ENCODE results near the gene ADAMTSL5.

Gene ADAMTSL5

DNA sequence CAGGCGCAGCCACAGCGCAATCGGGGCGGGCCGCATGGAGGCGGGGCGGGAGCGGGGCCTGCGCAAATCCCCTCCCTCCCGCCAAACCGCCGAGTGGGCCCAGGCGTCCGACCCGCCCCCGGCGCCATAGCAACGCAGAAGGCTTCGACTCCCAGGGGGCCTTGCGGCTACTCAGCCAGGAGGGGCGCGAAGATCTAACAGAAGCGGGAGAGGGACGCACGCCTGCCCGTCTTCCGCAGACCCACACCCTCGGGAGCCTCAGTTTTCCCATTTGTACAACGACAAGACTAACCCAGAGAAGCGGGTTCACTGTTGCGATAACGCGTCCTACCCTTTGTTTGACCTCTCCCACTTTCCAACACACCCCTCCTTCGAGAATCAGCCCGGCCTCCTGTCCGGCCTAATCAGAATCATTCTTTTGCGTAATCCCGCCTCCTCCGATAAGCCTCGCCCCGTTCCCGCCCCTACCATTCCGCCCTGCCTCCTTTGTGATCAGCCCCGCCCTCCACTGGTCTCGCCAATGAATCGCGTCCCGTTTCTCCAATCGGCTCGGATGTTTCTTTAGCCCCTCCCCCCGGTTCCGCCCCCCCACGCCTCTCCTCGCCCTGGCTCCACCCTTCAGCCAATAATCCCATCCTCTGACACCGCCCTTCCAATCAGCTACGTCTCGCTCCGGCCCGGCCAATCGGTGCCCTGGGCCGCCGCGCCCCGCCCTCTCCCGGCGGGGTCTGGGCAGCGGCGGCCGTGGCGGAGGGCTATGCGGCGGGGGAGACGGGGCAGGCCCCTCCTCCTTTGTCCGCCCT lies 22.3 kb downstream of the ADAMTSL5 start, which contains the start of gene PCSK4:
Gene PCSK4 (minus strand): TSS at position 40 of the 803 bp plus-strand sequence. CDS start 4 bp downstream, at position 36.
- peak; percentile 100 for DNase-seq (ENCODE audit: low read depth)
- H3K9me3 ChIP-seq (ENCODE audit: control insufficient read depth, low read length): no peaks in the 10 kb centered on the region
- H3K4me1 ChIP-seq (ENCODE audit: control insufficient read depth, insufficient read depth, low read length): peaks cover 19% of the 10 kb centered on the region
- peak within 1 kb of the TSS; percentile 88 for H3K4me3 ChIP-seq (ENCODE audit: low read length)
- H3K27me3 ChIP-seq (replicated peaks; ENCODE audit: control insufficient read depth, insufficient read depth, low read length): peaks cover 11% of the 10 kb centered on the region
- H3K36me3 ChIP-seq (ENCODE audit: control insufficient read depth, insufficient read depth, low read length, severe bottlenecking): no peaks in the 10 kb centered on the region
- H3K9ac ChIP-seq (ENCODE audit: low read length): peak within 1 kb of the TSS; percentile 75

- H3K36me3 ChIP-seq (ENCODE audit: control insufficient read depth, insufficient read depth, low read length, severe bottlenecking): no peaks in the 10 kb centered on the region
- H3K4me3 ChIP-seq (ENCODE audit: low read length): peak overlapping the region; percentile 88
- H3K4me1 ChIP-seq (ENCODE audit: control insufficient read depth, insufficient read depth, low read length): peaks cover 19% of the 10 kb centered on the region
- H3K9me3 ChIP-seq (ENCODE audit: control insufficient read depth, low read length): no peaks in the 10 kb centered on the region
- H3K27me3 ChIP-seq (replicated peaks; ENCODE audit: control insufficient read depth, insufficient read depth, low read length): peaks cover 6% of the 10 kb centered on the region
- DNase-seq (ENCODE audit: low read depth): no peak
- H3K9ac ChIP-seq (ENCODE audit: low read length): peak overlapping the region; percentile 71
Measured at GRCh38 chr19:1489463-1490310, 23.1 kb downstream of the ADAMTSL5 start.

DNA sequence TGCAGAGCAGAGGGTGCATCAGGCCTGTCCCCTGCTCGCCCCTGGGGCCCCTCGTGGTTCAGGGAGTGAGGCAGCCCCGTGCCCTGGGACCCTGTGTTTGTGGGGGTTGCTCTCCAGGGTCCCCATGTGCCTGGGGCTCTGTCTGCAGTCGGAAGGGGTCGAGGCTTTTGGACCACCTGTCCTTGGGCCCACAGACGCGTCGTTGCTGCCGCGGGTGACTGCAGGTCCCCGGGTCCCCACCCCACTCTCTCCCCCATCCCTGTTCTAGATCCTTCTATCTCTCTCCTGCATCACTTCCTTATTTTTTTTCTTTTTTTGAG lies 24.6 kb downstream of the ADAMTSL5 start:
- H3K9ac ChIP-seq (ENCODE audit: low read length): no peak overlapping the region
- no peak for DNase-seq (ENCODE audit: low read depth)
- H3K9me3 ChIP-seq (ENCODE audit: control insufficient read depth, low read length): no peaks in the 10 kb centered on the region
- no peak overlapping the region for H3K4me3 ChIP-seq (ENCODE audit: low read length)
- H3K27me3 ChIP-seq (replicated peaks; ENCODE audit: control insufficient read depth, insufficient read depth, low read length): peaks cover 6% of the 10 kb centered on the region
- no peaks in the 10 kb centered on the region for H3K36me3 ChIP-seq (ENCODE audit: control insufficient read depth, insufficient read depth, low read length, severe bottlenecking)
- peaks cover 10% of the 10 kb centered on the region for H3K4me1 ChIP-seq (ENCODE audit: control insufficient read depth, insufficient read depth, low read length)

DNA sequence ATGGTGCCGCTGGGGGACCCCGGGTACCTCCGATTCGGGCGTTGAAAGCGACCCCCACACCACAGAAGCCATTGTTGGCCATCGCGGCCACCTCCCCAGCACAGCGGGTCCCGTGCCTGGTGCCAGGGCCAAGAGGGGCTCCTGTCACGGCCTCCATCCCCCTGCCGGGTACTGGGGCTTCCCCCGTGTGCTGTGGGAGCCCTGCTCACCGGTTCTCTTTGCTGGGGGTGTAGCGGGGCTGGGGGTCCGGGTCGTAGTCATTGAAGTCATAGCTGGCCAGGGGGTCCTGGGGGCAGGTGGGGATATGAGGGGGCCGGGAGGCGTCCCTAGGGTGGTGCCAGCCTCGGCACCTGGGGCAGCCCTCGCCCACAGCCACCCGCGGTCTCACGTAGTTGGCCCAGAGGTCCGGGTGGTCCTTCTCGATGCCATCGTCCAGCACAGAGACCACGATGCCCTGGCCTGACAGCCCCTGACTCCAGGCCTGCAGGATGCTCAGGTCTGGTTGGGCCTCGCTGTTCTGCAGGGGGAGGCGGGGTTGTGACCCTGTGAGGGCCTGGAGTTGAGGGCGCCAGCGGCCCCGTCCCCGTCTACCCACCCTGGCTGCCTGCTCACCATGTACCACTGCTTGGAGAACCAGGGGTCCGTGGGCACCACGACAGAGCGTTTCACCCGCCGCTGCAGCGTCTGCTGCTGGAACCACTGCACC lies 25.1 kb downstream of the ADAMTSL5 start:
- DNase-seq (ENCODE audit: low read depth): no peak
- Histone ChIP-seq H3K9me3 (ENCODE audit: control insufficient read depth, low read length) (no peaks in the 10 kb centered on the region), H3K9ac (ENCODE audit: low read length) (no peak overlapping the region), H3K36me3 (ENCODE audit: control insufficient read depth, insufficient read depth, low read length, severe bottlenecking) (no peaks in the 10 kb centered on the region), H3K4me3 (ENCODE audit: low read length) (no peak overlapping the region), H3K4me1 (ENCODE audit: control insufficient read depth, insufficient read depth, low read length) (peaks cover 5% of the 10 kb centered on the region), H3K27me3 (replicated peaks; ENCODE audit: control insufficient read depth, insufficient read depth, low read length) (peaks cover 6% of the 10 kb centered on the region)

GRCh38 chr19:1486720-1487575 lies 25.9 kb downstream of the ADAMTSL5 start:
- peaks cover 5% of the 10 kb centered on the region for H3K4me1 ChIP-seq (ENCODE audit: control insufficient read depth, insufficient read depth, low read length)
- no peak overlapping the region for H3K4me3 ChIP-seq (ENCODE audit: low read length)
- H3K9ac ChIP-seq (ENCODE audit: low read length): no peak overlapping the region
- no peak for DNase-seq (ENCODE audit: low read depth)
- H3K36me3 ChIP-seq (ENCODE audit: control insufficient read depth, insufficient read depth, low read length, severe bottlenecking): no peaks in the 10 kb centered on the region
- H3K27me3 ChIP-seq (replicated peaks; ENCODE audit: control insufficient read depth, insufficient read depth, low read length): peaks cover 6% of the 10 kb centered on the region
- H3K9me3 ChIP-seq (ENCODE audit: control insufficient read depth, low read length): no peaks in the 10 kb centered on the region

- no peak for DNase-seq (ENCODE audit: low read depth)
- no peaks in the 10 kb centered on the region for H3K9me3 ChIP-seq (ENCODE audit: control insufficient read depth, low read length)
Measured at GRCh38 chr19:1483979-1484428, 28.8 kb downstream of the ADAMTSL5 start.

GRCh38 chr19:1483131-1483978 lies 29.5 kb downstream of the ADAMTSL5 start:
- Histone ChIP-seq H3K4me3 (ENCODE audit: low read length) (no peak overlapping the region), H3K27me3 (replicated peaks; ENCODE audit: control insufficient read depth, insufficient read depth, low read length) (no peaks in the 10 kb centered on the region), H3K9ac (ENCODE audit: low read length) (no peak overlapping the region), H3K36me3 (ENCODE audit: control insufficient read depth, insufficient read depth, low read length, severe bottlenecking) (no peaks in the 10 kb centered on the region), H3K4me1 (ENCODE audit: control insufficient read depth, insufficient read depth, low read length) (no peaks in the 10 kb centered on the region), H3K9me3 (ENCODE audit: control insufficient read depth, low read length) (no peaks in the 10 kb centered on the region)
- DNase-seq (ENCODE audit: low read depth): no peak

More at GRCh38 chr19:1483979-1484428, 28.8 kb downstream of the ADAMTSL5 start:
- Histone ChIP-seq H3K27me3 (replicated peaks; ENCODE audit: control insufficient read depth, insufficient read depth, low read length) (no peaks in the 10 kb centered on the region), H3K36me3 (ENCODE audit: control insufficient read depth, insufficient read depth, low read length, severe bottlenecking) (no peaks in the 10 kb centered on the region), H3K9ac (ENCODE audit: low read length) (no peak overlapping the region), H3K4me3 (ENCODE audit: low read length) (no peak overlapping the region), H3K4me1 (ENCODE audit: control insufficient read depth, insufficient read depth, low read length) (no peaks in the 10 kb centered on the region)

GRCh38 chr19:1482361-1483130 lies 30.3 kb downstream of the ADAMTSL5 start:
- H3K36me3 ChIP-seq (ENCODE audit: control insufficient read depth, insufficient read depth, low read length, severe bottlenecking): no peaks in the 10 kb centered on the region
- no peak overlapping the region for H3K9ac ChIP-seq (ENCODE audit: low read length)
- H3K4me1 ChIP-seq (ENCODE audit: control insufficient read depth, insufficient read depth, low read length): peaks cover 4% of the 10 kb centered on the region
- DNase-seq (ENCODE audit: low read depth): no peak
- H3K9me3 ChIP-seq (ENCODE audit: control insufficient read depth, low read length): no peaks in the 10 kb centered on the region
- no peak overlapping the region for H3K4me3 ChIP-seq (ENCODE audit: low read length)
- H3K27me3 ChIP-seq (replicated peaks; ENCODE audit: control insufficient read depth, insufficient read depth, low read length): no peaks in the 10 kb centered on the region

GRCh38 chr19:1481893-1482360 lies 30.9 kb downstream of the ADAMTSL5 start:
- H3K4me3 ChIP-seq (ENCODE audit: low read length): no peak overlapping the region

More at GRCh38 chr19:1481893-1482360, 30.9 kb downstream of the ADAMTSL5 start:
- Histone ChIP-seq H3K4me1 (ENCODE audit: control insufficient read depth, insufficient read depth, low read length) (peaks cover 4% of the 10 kb centered on the region), H3K27me3 (replicated peaks; ENCODE audit: control insufficient read depth, insufficient read depth, low read length) (no peaks in the 10 kb centered on the region), H3K9me3 (ENCODE audit: control insufficient read depth, low read length) (no peaks in the 10 kb centered on the region), H3K36me3 (ENCODE audit: control insufficient read depth, insufficient read depth, low read length, severe bottlenecking) (no peaks in the 10 kb centered on the region), H3K9ac (ENCODE audit: low read length) (no peak overlapping the region)
- no peak for DNase-seq (ENCODE audit: low read depth)
